ENCODE data around the gene IGFLR1.

IGFLR1 gene

DNA sequence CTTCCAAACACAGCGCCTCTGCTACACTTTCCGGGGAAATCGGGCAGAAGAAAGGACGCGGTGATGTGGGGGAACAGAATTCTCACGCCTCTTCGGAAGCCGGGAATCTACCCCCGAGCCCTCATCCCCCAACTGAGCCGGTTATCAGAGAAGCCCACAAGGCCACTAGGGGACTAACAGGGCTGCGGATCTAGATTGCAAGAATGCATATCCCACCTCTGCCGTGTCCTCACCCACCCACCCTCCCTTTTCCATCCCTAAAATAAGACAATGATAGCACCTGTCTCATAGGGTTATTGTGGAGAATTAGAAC, 1.1 kb downstream of the IGFLR1 start:
- no peak for DNase-seq (ENCODE audit: low read depth)
- peak overlapping the region; percentile 83 for H3K9ac ChIP-seq (ENCODE audit: low read length)
- H3K9me3 ChIP-seq (ENCODE audit: control insufficient read depth, low read length), result no peaks in the 10 kb centered on the region
- peak overlapping the region; percentile 80 for H3K4me3 ChIP-seq (ENCODE audit: low read length)
- peaks cover 30% of the 10 kb centered on the region for H3K36me3 ChIP-seq (ENCODE audit: control insufficient read depth, insufficient read depth, low read length, severe bottlenecking)
- H3K4me1 ChIP-seq (ENCODE audit: control insufficient read depth, insufficient read depth, low read length), result peaks cover 32% of the 10 kb centered on the region
- no peaks in the 10 kb centered on the region for H3K27me3 ChIP-seq (replicated peaks; ENCODE audit: control insufficient read depth, insufficient read depth, low read length)

DNA sequence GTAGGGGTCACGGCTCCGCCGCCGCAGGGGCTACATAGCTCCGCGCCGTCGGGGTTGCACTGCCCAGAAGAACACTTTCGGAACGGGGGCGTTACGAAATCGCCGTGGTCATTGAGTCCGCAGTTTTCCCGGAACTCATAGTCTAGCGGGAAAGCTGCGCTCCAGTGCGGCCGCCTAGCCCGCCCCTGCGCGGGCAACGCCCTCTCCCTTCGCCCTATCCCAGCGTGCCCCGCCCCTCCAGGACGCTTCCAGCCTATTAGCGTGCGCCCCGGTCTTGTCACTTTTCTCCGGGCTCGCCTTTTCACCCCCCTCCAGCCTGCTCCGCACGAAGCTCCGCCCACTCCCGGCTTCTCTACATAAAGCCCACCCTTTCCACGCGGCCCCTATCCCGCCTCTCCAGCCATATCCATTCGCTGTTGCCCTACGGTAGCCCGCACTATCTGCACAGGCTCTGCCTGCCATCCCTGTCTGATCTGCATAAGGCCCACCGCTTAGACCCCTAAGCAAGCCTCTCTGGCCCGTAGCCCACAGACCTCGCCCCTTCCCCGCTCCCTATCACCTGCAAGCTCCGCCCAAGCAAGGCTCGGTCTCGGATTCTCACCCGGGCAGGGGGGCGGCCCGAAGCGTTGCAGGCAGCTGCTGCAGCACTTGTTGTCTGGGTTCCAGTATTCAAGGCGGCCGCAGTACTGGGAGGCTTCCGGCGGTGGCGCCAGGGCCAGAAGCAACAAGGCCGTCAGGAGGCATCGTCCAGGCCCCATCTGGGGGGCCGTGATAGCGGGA, 1.6 kb downstream of the IGFLR1 start:
- Histone ChIP-seq H3K9ac (ENCODE audit: low read length) (peak overlapping the region; percentile 83), H3K36me3 (ENCODE audit: control insufficient read depth, insufficient read depth, low read length, severe bottlenecking) (peaks cover 32% of the 10 kb centered on the region), H3K4me1 (ENCODE audit: control insufficient read depth, insufficient read depth, low read length) (peaks cover 28% of the 10 kb centered on the region), H3K27me3 (replicated peaks; ENCODE audit: control insufficient read depth, insufficient read depth, low read length) (no peaks in the 10 kb centered on the region), H3K9me3 (ENCODE audit: control insufficient read depth, low read length) (no peaks in the 10 kb centered on the region), H3K4me3 (ENCODE audit: low read length) (peak overlapping the region; percentile 80)
- DNase-seq (ENCODE audit: low read depth), result peak; percentile 99

DNA sequence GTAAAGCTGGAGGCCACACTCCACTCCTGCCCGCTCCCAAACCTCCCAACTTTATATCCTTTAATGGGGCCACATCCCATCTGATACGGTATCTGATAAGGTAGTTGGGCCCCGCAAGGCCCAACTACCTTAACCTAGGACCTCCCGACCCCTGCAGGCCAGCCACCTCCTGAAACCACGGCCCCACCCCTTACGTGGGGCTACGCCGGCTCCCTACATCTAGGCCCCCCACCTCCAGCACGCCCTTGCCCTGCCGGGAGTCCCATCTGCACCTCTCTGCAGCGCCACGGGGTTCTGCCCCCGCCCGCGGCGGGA, 2.2 kb downstream of the IGFLR1 start:
- Histone ChIP-seq H3K4me3 (ENCODE audit: low read length) (peak overlapping the region; percentile 80), H3K9me3 (ENCODE audit: control insufficient read depth, low read length) (no peaks in the 10 kb centered on the region), H3K9ac (ENCODE audit: low read length) (peak overlapping the region; percentile 81), H3K27me3 (replicated peaks; ENCODE audit: control insufficient read depth, insufficient read depth, low read length) (no peaks in the 10 kb centered on the region), H3K36me3 (ENCODE audit: control insufficient read depth, insufficient read depth, low read length, severe bottlenecking) (peaks cover 38% of the 10 kb centered on the region), H3K4me1 (ENCODE audit: control insufficient read depth, insufficient read depth, low read length) (peaks cover 28% of the 10 kb centered on the region)
- DNase-seq (ENCODE audit: low read depth), result no peak

DNA sequence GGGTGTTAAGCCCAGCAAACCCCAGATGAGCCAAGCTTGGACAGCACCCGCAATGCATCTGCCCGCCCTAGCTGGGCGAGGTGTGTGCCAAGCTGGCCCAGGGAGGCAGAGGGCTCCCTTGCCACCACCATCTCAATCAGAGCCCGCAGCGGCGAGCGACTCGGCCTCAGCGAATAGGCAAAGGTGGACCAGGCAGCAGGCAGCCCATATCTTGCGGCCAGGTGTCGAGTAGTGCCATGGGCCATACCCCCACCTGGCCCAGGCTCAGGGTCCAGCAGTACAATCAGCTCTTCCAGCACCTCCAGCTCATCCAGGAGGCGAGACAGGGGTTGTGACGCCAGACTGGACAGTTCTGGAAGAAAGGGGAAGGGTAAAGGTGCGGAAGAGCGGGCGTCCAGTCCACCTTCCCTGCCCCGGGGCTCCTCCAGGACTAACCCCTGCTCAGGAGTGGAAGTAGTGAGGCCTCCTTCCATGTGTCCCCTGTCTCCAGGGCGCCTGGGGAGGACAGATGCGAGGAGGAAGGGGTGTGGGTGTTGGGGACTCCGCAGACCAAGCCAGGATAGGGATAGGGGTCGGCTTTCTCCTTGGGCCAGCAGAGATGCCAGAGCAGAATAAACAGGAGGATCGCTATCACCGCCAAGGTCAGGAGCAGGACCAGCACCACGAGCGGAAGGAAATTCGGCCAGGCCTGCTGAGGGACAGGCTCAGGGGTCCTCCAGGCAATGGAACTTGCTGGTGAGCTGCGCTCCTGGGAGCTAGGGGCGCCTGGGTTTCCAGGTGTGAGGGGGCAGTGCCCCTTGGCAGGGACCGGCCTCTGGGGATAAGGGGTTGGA, 2.8 kb downstream of the IGFLR1 start:
- no peak for DNase-seq (ENCODE audit: low read depth)
- peak overlapping the region; percentile 80 for H3K4me3 ChIP-seq (ENCODE audit: low read length)

DNA sequence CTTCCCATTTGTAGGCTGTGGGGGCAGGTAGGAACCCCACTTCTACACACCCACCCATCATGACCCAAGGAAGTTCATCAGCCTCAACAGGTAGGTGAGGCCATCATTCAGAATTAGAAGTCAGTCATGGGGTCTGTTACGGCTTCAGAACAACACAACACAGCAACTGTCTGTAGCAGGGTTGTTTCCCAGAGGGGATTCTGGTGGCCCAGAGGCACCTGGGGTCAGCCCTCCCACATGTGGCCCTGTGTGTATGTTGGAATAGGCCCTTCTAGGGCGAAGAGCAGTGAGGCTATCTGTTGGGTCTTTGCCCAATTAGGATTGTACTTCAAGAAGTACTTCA, 3.4 kb downstream of the IGFLR1 start:
- Histone ChIP-seq H3K27me3 (replicated peaks; ENCODE audit: control insufficient read depth, insufficient read depth, low read length) (no peaks in the 10 kb centered on the region), H3K4me3 (ENCODE audit: low read length) (no peak overlapping the region), H3K9ac (ENCODE audit: low read length) (no peak overlapping the region), H3K4me1 (ENCODE audit: control insufficient read depth, insufficient read depth, low read length) (peaks cover 24% of the 10 kb centered on the region), H3K36me3 (ENCODE audit: control insufficient read depth, insufficient read depth, low read length, severe bottlenecking) (peaks cover 49% of the 10 kb centered on the region), H3K9me3 (ENCODE audit: control insufficient read depth, low read length) (no peaks in the 10 kb centered on the region)
- DNase-seq (ENCODE audit: low read depth), result no peak

More for the DNA sequence above, 2.8 kb downstream of the IGFLR1 start:
- H3K27me3 ChIP-seq (replicated peaks; ENCODE audit: control insufficient read depth, insufficient read depth, low read length), result no peaks in the 10 kb centered on the region
- H3K9ac ChIP-seq (ENCODE audit: low read length), result peak overlapping the region; percentile 81
- no peaks in the 10 kb centered on the region for H3K9me3 ChIP-seq (ENCODE audit: control insufficient read depth, low read length)
- H3K4me1 ChIP-seq (ENCODE audit: control insufficient read depth, insufficient read depth, low read length), result peaks cover 26% of the 10 kb centered on the region
- peaks cover 43% of the 10 kb centered on the region for H3K36me3 ChIP-seq (ENCODE audit: control insufficient read depth, insufficient read depth, low read length, severe bottlenecking)

DNA sequence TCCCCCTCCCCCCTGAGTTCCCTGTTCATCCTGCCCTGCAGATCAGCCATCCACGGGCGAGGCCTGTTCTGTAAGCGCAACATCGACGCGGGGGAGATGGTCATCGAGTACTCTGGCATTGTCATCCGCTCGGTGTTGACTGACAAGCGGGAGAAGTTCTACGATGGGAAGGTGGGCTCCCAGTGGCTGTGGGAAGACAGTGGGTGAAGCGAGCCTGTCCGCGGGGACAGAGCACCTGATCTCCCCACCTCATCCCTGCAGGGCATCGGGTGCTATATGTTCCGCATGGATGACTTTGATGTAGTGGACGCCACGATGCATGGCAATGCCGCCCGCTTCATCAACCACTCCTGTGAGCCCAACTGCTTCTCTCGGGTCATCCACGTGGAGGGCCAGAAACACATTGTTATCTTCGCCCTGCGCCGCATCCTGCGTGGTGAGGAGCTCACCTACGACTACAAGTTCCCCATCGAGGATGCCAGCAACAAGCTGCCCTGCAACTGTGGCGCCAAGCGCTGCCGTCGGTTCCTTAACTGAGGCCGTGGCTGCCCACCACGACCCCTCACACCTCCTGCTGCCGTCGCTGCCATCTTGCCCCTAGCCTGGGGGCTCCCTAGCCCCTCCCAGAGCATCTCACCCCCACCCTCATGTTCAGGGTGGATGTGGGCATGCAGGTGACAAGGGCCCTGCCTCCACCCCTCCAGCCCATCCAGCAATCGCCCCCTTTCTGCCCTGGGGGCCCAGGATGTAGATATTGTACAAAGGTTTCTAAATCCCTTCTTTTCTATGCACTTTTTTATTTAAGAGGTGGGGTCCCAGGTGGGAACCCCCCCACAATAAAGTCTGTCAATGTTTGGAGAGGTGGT, 4.0 kb downstream of the IGFLR1 start:
- H3K4me3 ChIP-seq (ENCODE audit: low read length), result no peak overlapping the region
- H3K9me3 ChIP-seq (ENCODE audit: control insufficient read depth, low read length), result no peaks in the 10 kb centered on the region
- H3K27me3 ChIP-seq (replicated peaks; ENCODE audit: control insufficient read depth, insufficient read depth, low read length), result no peaks in the 10 kb centered on the region
- H3K9ac ChIP-seq (ENCODE audit: low read length), result no peak overlapping the region
- peaks cover 29% of the 10 kb centered on the region for H3K4me1 ChIP-seq (ENCODE audit: control insufficient read depth, insufficient read depth, low read length)
- peaks cover 52% of the 10 kb centered on the region for H3K36me3 ChIP-seq (ENCODE audit: control insufficient read depth, insufficient read depth, low read length, severe bottlenecking)
- DNase-seq (ENCODE audit: low read depth), result no peak

DNA sequence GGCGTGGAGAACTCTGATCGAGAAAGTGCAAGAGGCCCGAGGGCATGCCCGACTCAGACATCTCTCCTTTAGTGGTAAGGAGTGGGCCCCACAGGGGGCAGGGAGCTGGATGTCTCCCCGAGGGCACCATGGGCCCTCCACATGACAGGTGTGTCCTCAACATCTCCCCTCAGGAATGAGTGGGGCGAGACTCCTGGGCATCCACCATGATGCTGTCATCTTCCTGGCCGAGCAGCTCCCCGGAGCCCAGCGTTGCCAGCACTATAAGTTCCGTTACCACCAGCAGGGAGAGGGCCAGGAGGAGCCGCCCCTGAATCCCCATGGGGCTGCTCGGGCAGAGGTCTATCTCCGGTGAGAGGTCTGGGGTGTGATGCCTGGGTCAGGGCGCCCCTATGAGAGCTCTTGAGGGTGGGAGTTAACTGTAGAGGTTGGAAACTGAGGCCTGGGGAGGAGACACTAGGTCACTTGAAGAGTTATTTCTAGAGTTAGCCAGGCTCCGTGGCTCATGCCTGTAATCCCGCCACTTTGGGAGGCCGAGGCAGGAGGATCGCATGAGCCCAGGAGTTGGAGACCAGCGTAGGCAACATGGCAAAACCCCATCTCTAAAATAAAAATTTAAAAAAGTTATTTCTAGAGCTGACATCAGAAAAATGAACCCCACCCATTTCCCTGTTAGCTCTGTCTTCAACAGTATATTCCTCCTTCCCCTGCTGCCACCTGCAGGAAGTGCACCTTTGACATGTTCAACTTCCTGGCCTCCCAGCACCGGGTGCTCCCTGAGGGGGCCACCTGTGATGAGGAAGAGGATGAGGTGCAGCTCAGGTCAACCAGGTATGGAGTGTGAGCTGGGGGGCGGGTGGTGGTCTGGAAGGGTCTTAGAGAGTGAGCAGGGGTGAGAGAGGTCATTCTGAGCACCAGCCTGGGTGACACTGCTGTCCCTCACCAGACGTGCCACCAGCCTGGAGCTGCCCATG, 5.1 kb downstream of the IGFLR1 start:
- no peaks in the 10 kb centered on the region for H3K9me3 ChIP-seq (ENCODE audit: control insufficient read depth, low read length)
- H3K9ac ChIP-seq (ENCODE audit: low read length), result no peak overlapping the region
- peaks cover 50% of the 10 kb centered on the region for H3K36me3 ChIP-seq (ENCODE audit: control insufficient read depth, insufficient read depth, low read length, severe bottlenecking)
- no peaks in the 10 kb centered on the region for H3K27me3 ChIP-seq (replicated peaks; ENCODE audit: control insufficient read depth, insufficient read depth, low read length)
- H3K4me3 ChIP-seq (ENCODE audit: low read length), result no peak overlapping the region
- no peak for DNase-seq (ENCODE audit: low read depth)
- H3K4me1 ChIP-seq (ENCODE audit: control insufficient read depth, insufficient read depth, low read length), result peaks cover 29% of the 10 kb centered on the region

DNA sequence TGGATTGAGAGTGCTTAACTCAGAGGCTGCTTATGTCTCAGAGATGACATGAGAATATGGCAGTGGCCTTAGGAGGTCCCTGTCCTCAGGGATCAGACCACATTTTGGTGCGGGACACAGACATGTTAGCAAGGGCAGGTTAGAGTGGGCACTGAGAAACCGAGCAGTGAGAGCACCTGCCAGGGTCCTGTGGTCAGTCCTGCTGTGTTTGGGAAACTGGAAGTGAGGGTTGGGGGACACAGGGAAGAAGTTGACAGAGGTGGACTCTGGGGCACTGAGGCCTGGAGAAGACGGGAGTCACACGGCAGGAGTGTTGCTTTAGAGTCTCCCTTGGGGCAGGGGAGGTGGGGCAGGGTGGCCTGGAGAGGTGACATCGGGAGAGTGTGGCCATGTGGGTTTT, 7.4 kb downstream of the IGFLR1 start:
- H3K4me3 ChIP-seq (ENCODE audit: low read length), result no peak overlapping the region
- H3K4me1 ChIP-seq (ENCODE audit: control insufficient read depth, insufficient read depth, low read length), result peaks cover 19% of the 10 kb centered on the region
- no peak for DNase-seq (ENCODE audit: low read depth)
- no peaks in the 10 kb centered on the region for H3K27me3 ChIP-seq (replicated peaks; ENCODE audit: control insufficient read depth, insufficient read depth, low read length)
- no peaks in the 10 kb centered on the region for H3K9me3 ChIP-seq (ENCODE audit: control insufficient read depth, low read length)
- peaks cover 73% of the 10 kb centered on the region for H3K36me3 ChIP-seq (ENCODE audit: control insufficient read depth, insufficient read depth, low read length, severe bottlenecking)
- no peak overlapping the region for H3K9ac ChIP-seq (ENCODE audit: low read length)

DNA sequence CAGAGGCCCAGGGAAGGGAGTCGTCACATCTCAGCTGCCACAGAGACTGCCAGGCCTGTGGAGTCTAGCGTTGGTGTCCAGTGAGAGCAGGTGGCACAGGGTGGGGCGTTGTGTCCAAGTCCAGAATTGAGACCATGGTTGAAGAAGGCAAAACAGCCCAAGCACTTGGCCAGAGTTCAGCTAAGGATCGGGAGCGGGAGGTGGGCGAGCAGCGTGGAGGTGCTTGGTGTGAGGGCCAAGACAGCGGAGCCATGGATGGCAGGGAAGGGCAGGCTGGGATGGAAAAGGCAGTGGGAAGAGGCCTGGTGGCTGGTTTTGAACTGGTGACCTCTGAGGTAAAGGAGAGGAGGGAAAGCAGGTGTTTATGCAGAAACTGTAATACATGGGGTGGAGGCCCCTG, 8.0 kb downstream of the IGFLR1 start:
- Histone ChIP-seq H3K4me3 (ENCODE audit: low read length) (no peak overlapping the region), H3K9me3 (ENCODE audit: control insufficient read depth, low read length) (no peaks in the 10 kb centered on the region), H3K27me3 (replicated peaks; ENCODE audit: control insufficient read depth, insufficient read depth, low read length) (no peaks in the 10 kb centered on the region), H3K36me3 (ENCODE audit: control insufficient read depth, insufficient read depth, low read length, severe bottlenecking) (peaks cover 79% of the 10 kb centered on the region), H3K9ac (ENCODE audit: low read length) (no peak overlapping the region), H3K4me1 (ENCODE audit: control insufficient read depth, insufficient read depth, low read length) (peaks cover 14% of the 10 kb centered on the region)
- no peak for DNase-seq (ENCODE audit: low read depth)

DNA sequence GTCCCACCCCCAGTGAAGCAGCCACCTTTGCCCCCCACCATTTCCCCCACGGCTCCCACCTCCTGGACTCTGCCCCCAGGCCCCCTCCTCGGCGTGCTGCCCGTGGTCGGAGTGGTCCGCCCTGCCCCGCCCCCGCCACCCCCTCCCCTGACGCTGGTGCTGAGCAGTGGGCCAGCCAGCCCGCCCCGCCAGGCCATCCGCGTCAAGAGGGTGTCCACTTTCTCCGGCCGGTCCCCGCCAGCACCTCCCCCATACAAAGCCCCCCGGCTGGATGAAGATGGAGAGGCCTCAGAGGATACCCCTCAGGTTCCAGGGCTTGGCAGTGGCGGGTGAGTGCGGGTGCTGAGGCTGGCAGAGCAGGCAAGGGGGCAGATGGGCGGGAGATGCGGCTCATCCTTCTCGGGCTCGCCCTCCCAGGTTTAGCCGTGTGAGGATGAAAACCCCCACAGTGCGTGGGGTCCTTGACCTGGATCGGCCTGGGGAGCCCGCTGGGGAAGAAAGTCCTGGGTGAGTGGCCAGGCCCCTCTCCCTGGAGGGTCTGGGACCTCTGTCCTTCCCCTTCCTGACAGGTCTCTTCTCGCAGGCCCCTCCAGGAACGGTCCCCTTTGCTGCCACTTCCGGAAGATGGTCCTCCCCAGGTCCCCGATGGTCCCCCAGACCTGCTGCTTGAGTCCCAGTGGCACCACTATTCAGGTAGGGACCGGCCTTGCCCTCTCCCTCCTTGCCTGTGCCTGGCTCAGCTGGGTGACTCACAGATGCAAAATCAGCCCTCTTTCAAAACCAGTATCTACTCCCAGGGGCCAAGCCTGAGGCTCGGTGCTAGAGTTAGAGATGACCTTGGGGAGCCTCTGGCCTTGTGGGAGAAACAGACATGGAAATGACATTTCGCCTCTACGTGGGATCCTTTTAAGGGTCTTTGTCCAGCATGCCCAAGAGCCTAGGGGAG, 8.8 kb downstream of the IGFLR1 start:
- no peak overlapping the region for H3K4me3 ChIP-seq (ENCODE audit: low read length)
- H3K27me3 ChIP-seq (replicated peaks; ENCODE audit: control insufficient read depth, insufficient read depth, low read length), result no peaks in the 10 kb centered on the region
- no peaks in the 10 kb centered on the region for H3K9me3 ChIP-seq (ENCODE audit: control insufficient read depth, low read length)
- peaks cover 8% of the 10 kb centered on the region for H3K4me1 ChIP-seq (ENCODE audit: control insufficient read depth, insufficient read depth, low read length)
- H3K36me3 ChIP-seq (ENCODE audit: control insufficient read depth, insufficient read depth, low read length, severe bottlenecking), result peaks cover 82% of the 10 kb centered on the region
- no peak for DNase-seq (ENCODE audit: low read depth)
- no peak overlapping the region for H3K9ac ChIP-seq (ENCODE audit: low read length)

Data from adipocyte (in vitro differentiated cells).